CD14-positive monocyte (primary cell): ENCODE results near the gene LIN7A. TPM values are rescaled to one million over a fixed set of nuclear protein-coding genes. Genes with fewer than 3 reads are reported as not detected.

Experiments
- DNase-seq, 3 donors: peaks; one replicate each; pipeline ENCODE4 v3.0.0-alpha.2; 2011 to 2022
- H2AFZ ChIP-seq: 2 replicates; pipeline ENCODE4 v1.6.0; 2012; ENCODE audit warnings: mild to moderate bottlenecking, low read depth, low read length, inconsistent platforms; ENCODE audit not compliant: insufficient read depth, poor library complexity, severe bottlenecking
- H3K27ac ChIP-seq, 2 donors: 1 replicate in 1 of 2; 2 replicates in 1 of 2; pipeline ENCODE4 v1.5.1; 2012 to 2013; ENCODE audit warnings: low read length in 2 of 2, control low read depth in 1 of 2, inconsistent platforms in 1 of 2, low read depth in 1 of 2, mild to moderate bottlenecking in 1 of 2
- H3K27me3 ChIP-seq, 2 donors: one replicate each; pipeline versions ENCODE4 v1.6.0 to v1.6.1; 2011 to 2013; ENCODE audit warnings: low read length in 2 of 2; ENCODE audit not compliant: control insufficient read depth in 2 of 2, insufficient read depth in 2 of 2
- H3K36me3 ChIP-seq, 2 donors: replicated peaks in 1 of 2; 1 replicate in 1 of 2; 2 replicates in 1 of 2; pipeline versions ENCODE4 v1.5.1 to v1.6.1; 2012 to 2013; ENCODE audit warnings: low read length in 2 of 2, control low read depth in 1 of 2, inconsistent platforms in 1 of 2, mild to moderate bottlenecking in 1 of 2; ENCODE audit not compliant: insufficient read depth in 2 of 2, control insufficient read depth in 1 of 2
- H3K4me1 ChIP-seq, 2 donors: 1 replicate in 1 of 2; 2 replicates in 1 of 2; pipeline versions ENCODE4 v1.5.1 to v1.6.1; 2012 to 2013; ENCODE audit warnings: low read length in 2 of 2, control low read depth in 1 of 2, inconsistent platforms in 1 of 2, mild to moderate bottlenecking in 1 of 2, moderate library complexity in 1 of 2; ENCODE audit not compliant: insufficient read depth in 2 of 2, control insufficient read depth in 1 of 2
- H3K4me2 ChIP-seq: replicated peaks from 2 replicates; pipeline ENCODE3; 2012; ENCODE audit warnings: low read length, moderate library complexity, mild to moderate bottlenecking; ENCODE audit not compliant: poor library complexity, severe bottlenecking; ENCODE audit errors: extremely low read depth
- H3K4me3 ChIP-seq, 3 experiments: fragments of 200-600 bp in 1 of 3; sonication (generic) in 1 of 3; replicated peaks in 1 of 3; 1 replicate in 2 of 3; 2 replicates in 1 of 3; pipeline ENCODE4 v1.5.1; 2011 to 2013; ENCODE audit warnings: low read length in 3 of 3, mild to moderate bottlenecking in 3 of 3, control low read depth in 2 of 3, low read depth in 2 of 3, inconsistent platforms in 1 of 3, moderate library complexity in 1 of 3
- H3K79me2 ChIP-seq: 2 replicates; pipeline ENCODE4 v1.6.0; 2012; ENCODE audit warnings: mild to moderate bottlenecking, control low read depth, inconsistent platforms, low read length, moderate library complexity; ENCODE audit not compliant: insufficient read depth
- H3K9ac ChIP-seq: 2 replicates; pipeline ENCODE4 v1.6.0; 2017; ENCODE audit warnings: low read length, mild to moderate bottlenecking; ENCODE audit not compliant: insufficient read depth, poor library complexity, severe bottlenecking
- H3K9me3 ChIP-seq, 2 donors: replicated peaks in 1 of 2; 1 replicate in 1 of 2; 2 replicates in 1 of 2; pipeline versions ENCODE4 v1.5.1 to v1.6.1; 2012 to 2013; ENCODE audit warnings: low read length in 2 of 2, control low read depth in 1 of 2; ENCODE audit not compliant: control insufficient read depth in 1 of 2, insufficient read depth in 1 of 2
- H4K20me1 ChIP-seq: 2 replicates; pipeline ENCODE4 v1.6.0; 2012; ENCODE audit warnings: mild to moderate bottlenecking, low read length, control low read depth, moderate library complexity; ENCODE audit not compliant: insufficient read depth
- H3K27ac Mint-ChIP-seq, 7 donors: one replicate each; pipeline ENCODE4 v1.8.0; 2020; ENCODE audit warnings: mild to moderate bottlenecking in 7 of 7, mixed read lengths in 7 of 7, moderate library complexity in 6 of 7, inconsistent platforms in 2 of 7
- H3K27me3 Mint-ChIP-seq, 3 donors: one replicate each; pipeline ENCODE4 v1.8.0; 2021 to 2022; ENCODE audit warnings: low read depth in 3 of 3, mild to moderate bottlenecking in 3 of 3, mixed read lengths in 3 of 3, moderate library complexity in 3 of 3, inconsistent platforms in 1 of 3
- H3K36me3 Mint-ChIP-seq, 2 donors: one replicate each; pipeline ENCODE4 v1.8.0; 2020; ENCODE audit warnings: mixed read lengths in 2 of 2, inconsistent platforms in 1 of 2, mild to moderate bottlenecking in 1 of 2
- H3K4me1 Mint-ChIP-seq: one replicate; pipeline ENCODE4 v1.8.0; 2020; ENCODE audit warnings: mild to moderate bottlenecking, mixed read lengths
- H3K4me3 Mint-ChIP-seq, 2 donors: one replicate each; pipeline ENCODE4 v1.8.0; 2020; ENCODE audit warnings: mild to moderate bottlenecking in 2 of 2, mixed read lengths in 2 of 2, moderate library complexity in 1 of 2
- H3K9me3 Mint-ChIP-seq, 7 donors: one replicate each; pipeline ENCODE4 v1.8.0; 2020 to 2022; ENCODE audit warnings: mixed read lengths in 7 of 7, mild to moderate bottlenecking in 6 of 7, moderate library complexity in 6 of 7, inconsistent platforms in 2 of 7
- CTCF ChIP-seq: fragments of 200-600 bp; IDR thresholded peaks from one replicate; pipeline ENCODE4 v1.8.0; 2022; ENCODE audit warnings: antibody characterized with exemption, mild to moderate bottlenecking
- WGBS: methylation state at CpG from one replicate; pipeline ENCODE4 v1.1.5; 2013; ENCODE audit warnings: missing lambda C conversion rate; ENCODE audit not compliant: insufficient coverage; 5-methylcytosine and 5-hydroxymethylcytosine counted together
- intact Hi-C, 2 donors: fragments of 100-400 bp; cut with micrococcal nuclease; formaldehyde crosslinking; loops; one replicate each; pipeline versions ENCODE4 v1.15.0 to v1.15.1; 2023
- polyA plus RNA-seq, 3 donors: library from polyadenylated mRNA; depleted of rRNA in 1 of 3; unstranded in 2 of 3; stranded (reverse) in 1 of 3; fragments of 300-500 nt in 2 of 3; fragments of >200 nt in 1 of 3; fragmentation: Illumina TruSeq in 2 of 3; gene quantifications; 1 replicate in 2 of 3; 2 replicates in 1 of 3; pipeline ENCODE4 v1.2.3, GENCODE V29; 2012 to 2021

LIN7A gene
- polyA plus RNA-seq, 3 donors, result 8.0 to 16.6 (median 15.2) TPM

GRCh38 chr12:80877721-80878265 is 59.9 kb downstream of the LIN7A start:
- Histone ChIP-seq H3K79me2 (peaks cover 29% of the 10 kb centered on the region), H3K9me3 (no peaks in the 10 kb centered on the region), H3K4me2 (no peak overlapping the region), H4K20me1 (no peaks in the 10 kb centered on the region), H3K9ac (no peak overlapping the region), H3K27me3 (no peaks in the 10 kb centered on the region), H3K27ac (no peak overlapping the region), H3K4me3 (no peak overlapping the region), H3K4me1 (peaks cover 1% of the 10 kb centered on the region in 2 donors), H2AFZ (no peak overlapping the region), H3K36me3 (peaks cover 2 to 4% of the 10 kb centered on the region in 2 donors)
- peaks cover 0 to 8% (median 5%) of the 10 kb centered on the region in 7 donors for H3K9me3 Mint-ChIP-seq
- WGBS, result no CpG with 5 or more reads among the region's 2 CpGs
- no peak overlapping the region for H3K4me3 Mint-ChIP-seq
- H3K27ac Mint-ChIP-seq, result peak overlapping the region in 1 of 7 donors; percentile 54
- no peaks in the 10 kb centered on the region for H3K27me3 Mint-ChIP-seq
- peaks cover 9 to 22% of the 10 kb centered on the region in 2 donors for H3K36me3 Mint-ChIP-seq
- no peak for DNase-seq
- intact Hi-C loops, result no loop called here
- H3K4me1 Mint-ChIP-seq, result peaks cover 3% of the 10 kb centered on the region
- TF ChIP-seq CTCF, result no peak

- no peak overlapping the region for H3K9ac ChIP-seq
- peaks cover 2 to 11% of the 10 kb centered on the region in 2 donors for H3K36me3 ChIP-seq
- no peak overlapping the region for H2AFZ ChIP-seq
- peaks cover 24% of the 10 kb centered on the region for H3K79me2 ChIP-seq
- Mint-ChIP-seq H3K27me3 (no peaks in the 10 kb centered on the region), H3K9me3 (no peaks in the 10 kb centered on the region), H3K36me3 (peaks cover 7 to 22% of the 10 kb centered on the region in 2 donors), H3K27ac (no peak overlapping the region), H3K4me3 (no peak overlapping the region), H3K4me1 (no peaks in the 10 kb centered on the region)
- no peak overlapping the region for H3K4me2 ChIP-seq
- H3K27ac ChIP-seq, result no peak overlapping the region
- no peak for TF ChIP-seq CTCF
- no peaks in the 10 kb centered on the region for H3K4me1 ChIP-seq
- DNase-seq, result no peak
- intact Hi-C loops, result no loop called here
- no peaks in the 10 kb centered on the region for H3K27me3 ChIP-seq
- H3K4me3 ChIP-seq, result no peak overlapping the region
- no peaks in the 10 kb centered on the region for H3K9me3 ChIP-seq
- H4K20me1 ChIP-seq, result peaks cover 4% of the 10 kb centered on the region
Measured at GRCh38 chr12:80872053-80872452, 65.7 kb downstream of the LIN7A start.
